Spinal cord (tissue), 10 donors: ENCODE results near the gene ADGRG1. TPM values are rescaled to one million over a fixed set of nuclear protein-coding genes. Genes with fewer than 3 reads are reported as not detected.

Experiments used
- DNase-seq, 6 donors: peaks; one replicate each; pipeline versions ENCODE4 v3.0.0 to v3.0.0-alpha.2; 2013 to 2015; ENCODE audit warnings: low spot score in 6 of 6, low read depth in 4 of 6
- H3K27ac ChIP-seq: one replicate; pipeline ENCODE4 v1.5.1; 2013; ENCODE audit warnings: low read depth, low read length, control low read depth
- H3K27me3 ChIP-seq: one replicate; pipeline ENCODE4 v1.6.1; 2013; ENCODE audit warnings: low read length; ENCODE audit not compliant: control insufficient read depth, insufficient read depth
- H3K36me3 ChIP-seq: one replicate; pipeline ENCODE4 v1.6.1; 2013; ENCODE audit warnings: low read length; ENCODE audit not compliant: control insufficient read depth, insufficient read depth
- H3K4me1 ChIP-seq: one replicate; pipeline ENCODE4 v1.6.1; 2013; ENCODE audit warnings: low read length; ENCODE audit not compliant: control insufficient read depth, insufficient read depth
- H3K4me3 ChIP-seq: one replicate; pipeline ENCODE4 v1.5.1; 2013; ENCODE audit warnings: low read depth, low read length, control low read depth
- H3K9me3 ChIP-seq: one replicate; pipeline ENCODE4 v1.6.1; 2013; ENCODE audit warnings: low read length; ENCODE audit not compliant: control insufficient read depth, insufficient read depth
- WGBS: methylation state at CpG from one replicate; pipeline ENCODE4 v1.1.5; 2013; ENCODE audit warnings: missing lambda C conversion rate; ENCODE audit not compliant: insufficient coverage; 5-methylcytosine and 5-hydroxymethylcytosine counted together
- polyA plus RNA-seq, 2 donors: library from polyadenylated mRNA; unstranded; fragments of 120-200 nt; gene quantifications; one replicate each; pipeline ENCODE4 v1.2.1, GENCODE V29; 2013; ENCODE audit not compliant: insufficient read length in 2 of 2
- total RNA-seq, 2 donors: library from RNA; depleted of rRNA in 1 of 2; stranded (reverse); fragments of 120-200 nt in 1 of 2; fragments of >200 nt in 1 of 2; gene quantifications; one replicate each; pipeline versions ENCODE4 v1.2.3 to v1.2.4, GENCODE V29; 2013 to 2014
- donor health status: healthy.

The ADGRG1 gene
- total and polyA plus RNA-seq, 4 donors, result 30.1 to 367 (median 189) TPM

DNA sequence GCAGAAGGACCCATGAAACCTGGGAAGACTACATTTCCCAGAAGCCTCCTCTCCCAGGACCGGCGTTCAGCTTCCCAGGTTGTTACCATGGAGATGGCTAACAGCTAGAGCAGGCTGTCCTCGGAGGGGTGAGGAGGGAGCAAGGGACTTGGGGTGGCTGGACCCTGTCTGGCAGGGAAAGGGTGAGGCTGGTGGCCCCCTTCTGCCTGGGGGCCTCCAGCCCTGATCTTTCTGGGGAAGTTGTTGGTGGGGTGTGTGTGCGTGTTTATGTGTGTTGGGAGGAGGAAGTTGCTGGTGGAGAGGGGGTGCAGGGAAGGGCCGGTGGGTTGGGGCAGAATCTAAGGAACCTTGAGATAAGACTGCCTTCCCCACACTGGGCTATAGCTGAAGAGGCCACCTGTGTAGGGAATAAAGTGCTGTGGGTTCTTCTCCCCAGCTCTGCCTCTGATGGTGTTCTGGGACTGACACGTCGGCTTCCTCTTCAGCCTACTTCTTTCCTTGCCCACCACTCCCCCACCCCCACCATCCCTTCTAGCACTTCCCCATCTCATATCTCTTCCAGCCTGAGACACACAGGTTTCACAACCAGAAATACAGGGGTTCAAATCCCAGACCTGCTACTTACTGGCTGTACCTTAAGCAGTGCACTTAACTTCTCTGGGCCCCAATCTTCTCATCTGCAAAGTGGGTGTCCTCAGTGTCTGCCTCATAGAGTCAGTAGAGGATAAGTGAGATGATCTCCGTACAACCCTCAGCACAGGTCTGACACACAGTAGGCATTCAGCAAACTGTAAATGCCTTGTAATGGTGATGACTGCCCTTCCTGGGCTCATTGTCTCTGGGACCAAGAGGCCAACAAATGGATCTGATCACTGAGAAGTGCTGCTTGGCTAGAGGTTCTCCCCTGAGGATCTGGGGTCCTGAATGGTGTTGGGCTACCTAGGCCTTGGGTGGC is 66.6 kb downstream of the ADGRG1 start, which contains the start of gene DRC7:
TSS of gene DRC7 (plus strand) at position 82 of the 955 bp plus-strand sequence. CDS start 3,144 bp downstream, outside the sequence.
- DNase-seq, result peak; percentile 49 to 95 (median 70)
- Histone ChIP-seq H3K27me3 (no peaks in the 10 kb centered on the region), H3K4me1 (peaks cover 8% of the 10 kb centered on the region), H3K27ac (no peak within 1 kb of the TSS), H3K9me3 (no peaks in the 10 kb centered on the region), H3K4me3 (peak within 1 kb of the TSS; percentile 42), H3K36me3 (no peaks in the 10 kb centered on the region)
- 34% methylated on average over 5 of the region's 8 CpGs for WGBS

DNA sequence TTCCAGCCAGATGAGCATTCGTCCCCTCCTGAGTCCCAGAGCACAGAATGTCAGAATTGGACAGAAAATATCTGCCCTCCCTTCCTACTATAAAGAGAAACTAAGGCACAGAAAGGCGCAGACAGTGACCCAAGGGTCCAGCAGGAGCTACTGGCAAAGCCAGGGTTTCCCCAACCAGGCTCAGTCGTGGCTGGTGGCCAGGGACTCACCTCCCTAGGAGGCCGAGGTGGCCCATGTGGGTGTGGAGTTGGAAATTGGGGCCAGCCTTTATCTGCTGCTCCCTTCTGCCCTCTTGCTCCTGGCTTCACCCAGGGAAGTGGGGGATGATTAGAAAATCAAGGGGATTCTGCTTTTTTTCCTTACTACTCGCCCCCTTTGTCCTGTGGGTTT is 67.2 kb downstream of the ADGRG1 start:
- no peaks in the 10 kb centered on the region for H3K27me3 ChIP-seq

DNA sequence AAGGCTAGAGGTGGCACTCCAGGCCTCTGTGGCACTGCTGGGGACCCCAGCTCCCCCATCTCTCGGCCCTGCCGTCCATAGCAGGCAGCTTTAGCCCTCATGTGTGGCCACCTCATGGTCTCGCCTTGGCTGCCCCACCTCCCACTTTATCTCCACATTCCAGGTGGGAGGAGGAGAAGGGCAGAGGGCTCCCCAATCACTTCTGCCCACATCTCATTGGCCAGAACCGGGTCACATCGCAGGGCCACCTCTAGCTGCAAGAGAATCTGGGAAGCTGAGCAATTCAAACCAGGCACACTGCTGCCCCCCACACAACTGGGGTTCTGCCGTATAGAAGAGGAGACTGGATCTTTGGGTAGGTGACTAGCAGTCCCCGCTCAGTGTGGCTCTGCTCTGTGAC is 67.8 kb downstream of the ADGRG1 start:
- DNase-seq, result no peak
- H3K4me1 ChIP-seq, result peaks cover 8% of the 10 kb centered on the region
- WGBS, result 79% methylated on average over 5 of the region's 7 CpGs

More for the DNA sequence above, 67.2 kb downstream of the ADGRG1 start:
- WGBS, result 100% methylated on average over 3 of the region's 5 CpGs
- Histone ChIP-seq H3K9me3 (no peaks in the 10 kb centered on the region), H3K4me1 (peaks cover 8% of the 10 kb centered on the region), H3K4me3 (no peak overlapping the region), H3K27ac (no peak overlapping the region), H3K36me3 (no peaks in the 10 kb centered on the region)
- DNase-seq, result no peak

DNA sequence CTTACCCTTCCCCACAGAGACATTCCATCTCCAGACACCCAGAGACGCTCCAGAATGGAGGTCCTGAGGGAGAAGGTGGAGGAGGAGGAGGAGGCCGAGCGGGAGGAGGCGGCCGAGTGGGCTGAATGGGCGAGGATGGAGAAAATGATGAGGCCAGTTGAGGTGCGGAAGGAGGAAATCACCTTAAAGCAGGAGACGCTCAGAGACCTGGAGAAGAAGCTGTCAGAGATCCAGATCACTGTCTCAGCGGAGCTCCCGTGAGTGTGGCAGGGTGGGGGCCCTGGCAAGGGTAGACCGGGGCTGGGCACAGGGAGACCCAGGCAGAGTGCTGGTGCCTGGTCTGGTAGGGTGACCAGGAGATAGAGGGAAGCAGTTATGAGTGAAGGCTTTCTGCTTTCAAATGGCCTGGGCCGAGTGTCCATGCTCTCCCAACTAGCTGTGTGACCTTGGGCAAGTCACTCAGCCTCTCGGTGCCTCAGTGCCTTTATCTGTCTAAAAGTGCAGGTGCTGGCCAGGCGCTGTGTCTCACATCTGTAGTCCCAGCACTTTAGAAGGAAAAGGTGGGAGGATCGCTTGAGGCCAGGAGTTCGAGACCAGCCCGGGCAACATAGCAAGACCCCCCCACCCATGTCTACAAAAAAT is 69.6 kb downstream of the ADGRG1 start:
- Histone ChIP-seq H3K9me3 (no peaks in the 10 kb centered on the region), H3K4me3 (no peak overlapping the region), H3K36me3 (peaks cover 3% of the 10 kb centered on the region), H3K4me1 (peaks cover 8% of the 10 kb centered on the region), H3K27me3 (no peaks in the 10 kb centered on the region), H3K27ac (no peak overlapping the region)
- WGBS, result 92% methylated on average over 12 of the region's 17 CpGs
- no peak for DNase-seq

More for the DNA sequence above, 67.8 kb downstream of the ADGRG1 start:
- no peak overlapping the region for H3K4me3 ChIP-seq
- no peaks in the 10 kb centered on the region for H3K27me3 ChIP-seq
- no peak overlapping the region for H3K27ac ChIP-seq
- H3K36me3 ChIP-seq, result no peaks in the 10 kb centered on the region
- no peaks in the 10 kb centered on the region for H3K9me3 ChIP-seq

DNA sequence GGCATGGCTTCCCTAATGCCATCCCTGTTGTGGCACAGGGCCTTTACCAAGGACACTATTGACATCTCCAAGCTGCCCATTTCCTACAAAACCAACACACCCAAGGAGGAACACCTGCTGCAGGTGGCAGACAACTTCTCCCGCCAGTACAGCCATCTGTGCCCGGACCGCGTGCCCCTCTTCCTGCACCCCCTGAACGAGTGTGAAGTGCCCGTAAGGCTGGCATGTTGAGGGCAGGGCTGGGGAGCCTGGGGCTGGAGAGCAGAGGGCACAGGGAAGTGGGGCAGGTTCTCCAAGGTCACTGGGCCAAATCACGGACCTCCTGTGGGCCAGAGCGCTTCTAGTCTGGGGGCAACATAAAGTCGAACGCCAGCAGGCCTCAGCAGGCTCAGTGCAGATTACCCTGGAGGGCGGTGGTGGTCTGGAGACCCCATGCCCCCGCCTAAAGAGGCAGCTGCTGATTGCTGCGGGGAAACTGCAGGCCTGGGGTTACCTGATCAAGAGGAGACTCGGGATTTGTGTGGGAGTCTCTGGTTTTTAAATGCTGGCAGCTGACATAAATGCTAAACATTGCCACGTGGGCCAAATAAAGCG is 70.5 kb downstream of the ADGRG1 start:
- Histone ChIP-seq H3K27me3 (no peaks in the 10 kb centered on the region), H3K27ac (no peak overlapping the region), H3K9me3 (no peaks in the 10 kb centered on the region), H3K36me3 (peaks cover 3% of the 10 kb centered on the region), H3K4me3 (no peak overlapping the region), H3K4me1 (peaks cover 8% of the 10 kb centered on the region)
- WGBS, result 88% methylated on average over 16 of the region's 16 CpGs
- DNase-seq, result no peak

DNA sequence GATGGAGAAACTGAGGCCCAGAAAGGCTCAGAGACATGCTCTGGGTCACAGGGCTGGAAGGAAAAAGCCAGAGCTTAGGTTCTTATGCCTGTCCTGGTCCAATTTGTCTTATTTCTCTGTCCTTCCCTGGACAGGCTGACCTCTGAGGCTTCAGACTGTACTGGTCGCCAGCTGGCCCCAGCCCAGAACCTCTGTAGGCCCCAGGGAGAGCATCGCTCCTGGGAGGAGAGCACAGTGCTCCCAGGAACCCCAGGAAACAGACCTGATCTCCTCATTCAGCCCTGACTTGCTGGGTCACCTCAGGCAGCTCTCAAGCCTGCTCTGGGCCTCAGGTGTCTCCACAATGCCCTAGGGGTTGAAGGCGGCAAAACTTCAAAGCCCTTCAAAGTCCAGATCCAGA is 71.1 kb downstream of the ADGRG1 start:
- DNase-seq, result no peak
- H3K36me3 ChIP-seq, result peaks cover 3% of the 10 kb centered on the region
- peaks cover 8% of the 10 kb centered on the region for H3K4me1 ChIP-seq
- WGBS, result 78% methylated on average over 3 of the region's 3 CpGs
- H3K27ac ChIP-seq, result no peak overlapping the region
- H3K4me3 ChIP-seq, result no peak overlapping the region
- no peaks in the 10 kb centered on the region for H3K9me3 ChIP-seq
- no peaks in the 10 kb centered on the region for H3K27me3 ChIP-seq

DNA sequence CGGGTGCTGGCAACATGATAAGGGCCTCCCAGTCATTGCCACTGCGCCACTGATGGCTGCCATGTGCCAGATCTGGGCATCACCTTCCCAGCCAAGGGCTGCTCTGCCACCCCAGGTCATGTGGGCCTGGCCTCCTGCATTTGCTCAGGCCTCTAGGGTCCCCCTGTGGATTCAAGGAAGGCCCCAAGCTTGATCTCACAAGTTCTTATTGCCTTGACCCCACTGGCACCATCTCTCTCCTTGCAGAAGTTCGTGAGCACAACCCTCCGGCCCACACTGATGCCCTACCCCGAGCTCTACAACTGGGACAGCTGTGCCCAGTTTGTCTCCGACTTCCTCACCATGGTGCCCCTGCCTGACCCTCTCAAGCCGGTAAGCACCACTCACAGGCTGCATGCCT is 71.5 kb downstream of the ADGRG1 start:
- DNase-seq, result no peak
- peaks cover 5% of the 10 kb centered on the region for H3K4me1 ChIP-seq
- no peak overlapping the region for H3K27ac ChIP-seq
- no peak overlapping the region for H3K4me3 ChIP-seq
- WGBS, result 90% methylated on average over 7 of the region's 7 CpGs
- no peaks in the 10 kb centered on the region for H3K9me3 ChIP-seq
- H3K27me3 ChIP-seq, result no peaks in the 10 kb centered on the region
- H3K36me3 ChIP-seq, result peaks cover 3% of the 10 kb centered on the region

DNA sequence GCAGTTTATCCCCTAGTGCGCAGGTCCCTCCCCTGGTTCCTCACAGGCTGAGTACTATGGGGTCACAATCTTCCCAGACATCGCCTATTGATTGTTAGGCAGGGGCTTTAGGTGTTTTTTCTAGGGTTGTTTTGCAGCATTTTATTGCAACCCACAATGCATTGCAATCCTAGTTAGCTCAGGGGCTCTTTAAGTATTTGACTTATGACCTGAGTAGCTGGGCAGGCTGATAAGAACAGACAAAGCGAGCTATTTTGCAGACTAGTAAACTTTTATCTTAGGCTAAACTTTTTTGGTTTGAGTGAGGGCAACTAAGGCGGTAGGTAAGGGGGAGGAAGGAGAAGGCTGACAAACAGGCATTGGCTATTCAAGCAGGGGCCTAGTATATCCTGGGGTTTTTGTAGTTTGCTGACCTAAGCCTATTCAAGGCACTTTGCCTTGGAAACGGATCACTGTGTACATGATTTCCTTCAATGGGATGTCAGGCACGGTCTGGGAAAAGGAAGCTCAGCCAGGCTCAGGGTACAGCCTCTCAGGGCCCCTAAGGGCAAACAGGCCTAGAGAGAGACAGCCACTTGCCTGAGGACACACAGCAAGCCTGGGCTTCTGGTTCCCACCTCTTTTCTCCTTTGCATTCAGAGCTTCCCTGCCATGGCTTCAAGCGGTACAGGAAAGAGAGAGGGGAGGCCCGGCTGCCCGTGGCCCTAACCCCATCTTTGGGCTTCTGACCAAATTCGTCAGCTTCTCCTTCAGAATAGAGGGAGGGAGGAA is 72.5 kb downstream of the ADGRG1 start:
- H3K36me3 ChIP-seq, result peaks cover 3% of the 10 kb centered on the region
- 42% methylated on average over 5 of the region's 10 CpGs for WGBS
- DNase-seq, result no peak
- no peaks in the 10 kb centered on the region for H3K27me3 ChIP-seq
- H3K9me3 ChIP-seq, result no peaks in the 10 kb centered on the region
- no peak overlapping the region for H3K27ac ChIP-seq
- peaks cover 4% of the 10 kb centered on the region for H3K4me1 ChIP-seq
- no peak overlapping the region for H3K4me3 ChIP-seq

DNA sequence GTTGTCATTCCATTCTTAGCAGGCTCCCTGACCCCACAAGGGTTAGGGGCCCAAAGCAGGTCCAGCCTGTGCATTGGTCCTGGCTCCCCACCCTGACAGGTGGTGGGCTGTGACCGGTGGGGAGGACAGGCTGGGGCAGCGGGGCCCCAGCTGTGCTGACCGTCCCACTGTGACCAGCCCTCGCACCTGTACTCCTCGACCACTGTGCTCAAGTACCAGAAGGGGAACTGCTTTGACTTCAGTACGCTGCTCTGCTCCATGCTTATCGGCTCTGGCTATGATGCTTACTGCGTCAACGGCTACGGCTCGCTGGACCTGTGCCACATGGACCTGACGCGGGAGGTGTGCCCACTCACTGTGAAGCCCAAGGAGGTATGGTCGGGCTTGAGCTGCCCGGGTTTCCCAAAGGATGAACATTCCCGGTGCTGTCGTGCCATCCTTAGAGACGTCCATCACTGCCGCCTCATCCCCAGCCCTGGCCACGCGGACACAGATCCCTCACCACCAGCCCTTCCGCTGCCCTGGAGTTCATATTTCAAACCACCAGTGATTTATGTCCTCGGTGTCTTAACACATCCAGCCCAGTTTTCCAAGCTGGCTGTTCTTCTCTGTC is 73.4 kb downstream of the ADGRG1 start:
- no peak overlapping the region for H3K4me3 ChIP-seq
- no peak overlapping the region for H3K27ac ChIP-seq
- no peaks in the 10 kb centered on the region for H3K4me1 ChIP-seq
- H3K9me3 ChIP-seq, result no peaks in the 10 kb centered on the region
- H3K27me3 ChIP-seq, result no peaks in the 10 kb centered on the region
- DNase-seq, result peak in 1 of 6 donors; percentile 21
- H3K36me3 ChIP-seq, result peaks cover 3% of the 10 kb centered on the region
- 78% methylated on average over 23 of the region's 23 CpGs for WGBS
